ENCODE results near the gene CIBAR2.

DNA sequence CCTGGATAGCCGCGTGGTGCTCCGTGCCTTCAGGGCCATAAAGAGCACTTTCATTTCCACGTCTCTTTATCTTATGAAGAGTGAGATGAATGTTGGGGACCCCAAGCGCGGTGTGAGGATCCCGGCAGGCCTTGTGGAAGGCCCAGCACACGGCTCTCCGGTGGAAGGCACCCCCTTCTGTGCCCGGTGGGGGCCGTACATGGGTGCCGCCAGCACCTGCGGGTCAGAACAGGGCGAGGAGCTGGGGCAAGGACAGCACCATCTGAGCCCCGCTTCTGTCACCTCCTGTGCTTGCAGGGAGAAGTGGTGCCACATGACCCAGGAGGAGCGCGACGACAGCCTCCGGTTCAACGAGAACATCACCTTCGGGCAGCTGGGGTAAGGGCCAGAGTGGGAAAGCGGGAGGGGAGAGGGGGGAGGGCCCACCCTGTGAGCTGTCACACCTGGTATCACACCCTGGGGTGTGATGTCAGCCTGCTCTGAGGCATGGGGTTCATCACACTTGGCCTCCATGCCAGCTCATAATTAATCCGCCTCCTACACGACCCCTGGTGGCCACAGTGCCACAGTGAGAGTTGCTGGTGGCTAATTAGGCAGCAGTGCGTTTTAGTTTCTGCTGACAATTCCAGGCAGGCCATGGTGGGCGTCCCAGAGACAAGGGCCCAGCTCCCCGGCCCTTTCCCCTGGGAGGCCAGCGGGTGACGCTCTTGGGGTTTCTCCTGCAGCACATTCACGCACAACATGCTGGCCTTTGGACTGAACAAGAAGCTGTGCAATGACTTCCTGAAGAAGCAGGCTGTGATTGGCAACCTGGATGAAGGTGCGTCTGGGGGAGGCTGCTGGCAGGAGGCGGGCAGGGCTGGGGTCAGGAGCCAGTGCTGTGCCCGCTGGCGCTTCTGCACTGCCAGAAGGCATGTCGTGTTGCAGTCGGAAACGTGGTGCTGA is 25.7 kb downstream of the CIBAR2 start:
- no peak for TF ChIP-seq EZH2phosphoT487 (IDR thresholded peaks at IDR 0.05; ENCODE audit: insufficient read depth, low read depth)
- TF ChIP-seq EZH2 (IDR thresholded peaks at IDR 0.05; ENCODE audit: insufficient read depth, poor library complexity, severe bottlenecking), result no peak
